GM12873 (cell line): ENCODE results near the gene AQP1.

ENCODE experiments used
- TF ChIP-seq, protein P1 (sequence below): IDR thresholded peaks from 2 replicates; pipeline ENCODE4 v1.5.1; 2012; ENCODE audit warnings: low read depth, mild to moderate bottlenecking, moderate library complexity, low read length, control low read depth; ENCODE audit not compliant: insufficient read depth; ENCODE audit errors: missing control alignments

The AQP1 gene

GRCh38 chr7:30916255-30916654 lies 4.6 kb downstream of the AQP1 start:
- TF ChIP-seq, protein P1, sequence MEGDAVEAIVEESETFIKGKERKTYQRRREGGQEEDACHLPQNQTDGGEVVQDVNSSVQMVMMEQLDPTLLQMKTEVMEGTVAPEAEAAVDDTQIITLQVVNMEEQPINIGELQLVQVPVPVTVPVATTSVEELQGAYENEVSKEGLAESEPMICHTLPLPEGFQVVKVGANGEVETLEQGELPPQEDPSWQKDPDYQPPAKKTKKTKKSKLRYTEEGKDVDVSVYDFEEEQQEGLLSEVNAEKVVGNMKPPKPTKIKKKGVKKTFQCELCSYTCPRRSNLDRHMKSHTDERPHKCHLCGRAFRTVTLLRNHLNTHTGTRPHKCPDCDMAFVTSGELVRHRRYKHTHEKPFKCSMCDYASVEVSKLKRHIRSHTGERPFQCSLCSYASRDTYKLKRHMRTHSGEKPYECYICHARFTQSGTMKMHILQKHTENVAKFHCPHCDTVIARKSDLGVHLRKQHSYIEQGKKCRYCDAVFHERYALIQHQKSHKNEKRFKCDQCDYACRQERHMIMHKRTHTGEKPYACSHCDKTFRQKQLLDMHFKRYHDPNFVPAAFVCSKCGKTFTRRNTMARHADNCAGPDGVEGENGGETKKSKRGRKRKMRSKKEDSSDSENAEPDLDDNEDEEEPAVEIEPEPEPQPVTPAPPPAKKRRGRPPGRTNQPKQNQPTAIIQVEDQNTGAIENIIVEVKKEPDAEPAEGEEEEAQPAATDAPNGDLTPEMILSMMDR: no peak

- TF ChIP-seq, protein P1: no peak
Observed at GRCh38 chr7:30916767-30917166, 5.1 kb downstream of the AQP1 start.

GRCh38 chr7:30917216-30917893 lies 5.7 kb downstream of the AQP1 start:
- TF ChIP-seq, protein P1: no peak

- TF ChIP-seq, protein P1: no peak
Observed at GRCh38 chr7:30918676-30919075, 7.0 kb downstream of the AQP1 start.

GRCh38 chr7:30920021-30920583 lies 8.4 kb downstream of the AQP1 start:
- TF ChIP-seq, protein P1: no peak

DNA sequence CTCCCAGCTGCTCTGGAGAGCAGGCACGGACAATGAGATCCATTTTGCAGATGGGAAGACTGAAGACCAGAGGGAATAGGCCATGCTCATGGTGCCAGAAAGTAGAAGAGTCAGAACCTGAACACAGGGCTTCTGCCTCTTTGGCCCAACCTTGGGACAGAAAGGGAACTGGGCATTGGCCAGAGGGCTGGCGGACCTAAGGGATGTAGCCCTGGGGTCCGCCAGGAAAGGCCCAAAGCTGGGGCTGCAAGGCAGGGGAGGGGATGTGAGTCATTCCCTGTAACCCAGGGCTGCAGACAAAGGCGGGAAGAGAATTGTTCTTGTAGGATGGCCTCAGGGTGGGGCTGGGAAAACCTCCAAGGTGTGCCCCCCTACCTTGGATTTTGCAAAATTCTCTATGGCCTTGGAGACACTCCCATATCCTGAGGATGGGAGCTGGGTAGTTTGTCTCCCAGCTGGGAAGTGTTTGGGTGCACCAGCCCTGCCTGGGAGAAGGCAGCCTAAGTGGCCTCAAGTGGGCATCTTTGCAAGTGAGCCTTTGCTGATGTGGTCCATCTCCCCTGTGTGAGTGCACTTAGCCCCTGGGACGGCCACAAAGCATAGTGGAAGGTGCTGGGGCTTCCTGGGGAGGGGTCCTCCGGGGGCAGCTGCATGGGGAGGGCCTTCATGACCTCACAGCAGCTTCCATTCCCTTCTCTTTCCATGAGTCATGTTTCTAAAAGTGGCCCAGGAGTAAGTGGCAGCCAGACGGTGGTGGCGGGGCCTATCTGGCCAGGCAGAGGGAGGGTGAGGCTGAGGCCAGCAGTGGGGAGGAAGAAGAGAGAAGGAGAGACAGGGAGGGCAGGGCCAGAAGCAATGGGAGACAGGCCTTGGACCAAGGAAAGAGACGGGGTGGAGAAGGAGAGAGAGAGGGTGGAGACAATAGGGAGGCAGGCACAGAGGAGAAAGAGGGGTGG lies 9.2 kb downstream of the AQP1 start:
- TF ChIP-seq, protein P1: no peak
